Vagina (tissue), 2 donors: Measurements from ENCODE around the gene STAT2.

ENCODE experiments used
- CTCF ChIP-seq, 3 experiments: fragments of 450-650 bp in 2 of 3; fragments of 200-600 bp in 1 of 3; sonication (generic) in 1 of 3; IDR thresholded peaks; one replicate each; pipeline ENCODE4 v1.5.1; 2017 to 2019; ENCODE audit warnings: antibody characterized with exemption in 3 of 3, mild to moderate bottlenecking in 2 of 3, moderate library complexity in 2 of 3
- POLR2A ChIP-seq, 2 donors: fragments of 450-650 bp; IDR thresholded peaks; one replicate each; pipeline ENCODE4 v1.6.1; 2017; ENCODE audit warnings: antibody characterized with exemption in 2 of 2, mild to moderate bottlenecking in 2 of 2, moderate library complexity in 2 of 2
- POLR2AphosphoS5 ChIP-seq, 2 donors: sonication (generic); formaldehyde crosslinking; IDR thresholded peaks; one replicate each; pipeline ENCODE4 v1.9.0; 2017; ENCODE audit warnings: antibody characterized with exemption in 2 of 2, mild to moderate bottlenecking in 2 of 2, low read depth in 1 of 2; ENCODE audit not compliant: insufficient read depth in 1 of 2

GRCh38 chr12:56385873-56386272, 26.0 kb upstream of the STAT2 start:
- TF ChIP-seq CTCF (IDR thresholded peaks at IDR 0.05) (no peak), POLR2A (IDR thresholded peaks at IDR 0.05) (no peak), POLR2AphosphoS5 (IDR thresholded peaks at IDR 0.05; ENCODE audit: insufficient read depth in 1 of 2, low read depth in 1 of 2) (no peak)
